ENCODE results near the gene MAPKAP1.

Gene MAPKAP1

GRCh38 chr9:125470767-125471580 lies 236.0 kb downstream of the MAPKAP1 start:
- TF ChIP-seq CTCF (IDR thresholded peaks at IDR 0.05), result no peak
- Histone ChIP-seq H3K27ac (no peak overlapping the region), H3K4me1 (peaks cover 2% of the 10 kb centered on the region)

GRCh38 chr9:125470189-125470588 lies 236.8 kb downstream of the MAPKAP1 start:
- Histone ChIP-seq H3K4me3 (ENCODE audit: low read depth, low read length) (no peak overlapping the region), H3K79me2 (no peaks in the 10 kb centered on the region), H3K27me3 (ENCODE audit: control insufficient read depth, insufficient read depth, low read length) (no peaks in the 10 kb centered on the region), H2AFZ (no peak overlapping the region), H3K4me2 (ENCODE audit: low read length) (no peak overlapping the region), H3K36me3 (ENCODE audit: control insufficient read depth, insufficient read depth, low read length) (no peaks in the 10 kb centered on the region), H3K27ac (no peak overlapping the region), H3K9ac (no peak overlapping the region), H3K4me1 (peaks cover 2% of the 10 kb centered on the region), H3K9me3 (ENCODE audit: control insufficient read depth, low read length) (no peaks in the 10 kb centered on the region)
- TF ChIP-seq CTCF (IDR thresholded peaks at IDR 0.05), result no peak

More at GRCh38 chr9:125470767-125471580, 236.0 kb downstream of the MAPKAP1 start:
- Histone ChIP-seq H3K9me3 (ENCODE audit: control insufficient read depth, low read length) (no peaks in the 10 kb centered on the region), H3K4me3 (ENCODE audit: low read depth, low read length) (no peak overlapping the region), H3K27me3 (ENCODE audit: control insufficient read depth, insufficient read depth, low read length) (no peaks in the 10 kb centered on the region), H2AFZ (no peak overlapping the region), H3K4me2 (ENCODE audit: low read length) (no peak overlapping the region), H3K36me3 (ENCODE audit: control insufficient read depth, insufficient read depth, low read length) (no peaks in the 10 kb centered on the region), H3K79me2 (no peaks in the 10 kb centered on the region), H3K9ac (no peak overlapping the region)

- no peak overlapping the region for H3K4me3 ChIP-seq (ENCODE audit: low read depth, low read length)
- no peaks in the 10 kb centered on the region for H3K9me3 ChIP-seq (ENCODE audit: control insufficient read depth, low read length)
- H3K27ac ChIP-seq, result no peak overlapping the region
- H3K27me3 ChIP-seq (ENCODE audit: control insufficient read depth, insufficient read depth, low read length), result no peaks in the 10 kb centered on the region
- no peaks in the 10 kb centered on the region for H3K4me1 ChIP-seq
- no peak overlapping the region for H3K4me2 ChIP-seq (ENCODE audit: low read length)
- no peak overlapping the region for H2AFZ ChIP-seq
- H3K9ac ChIP-seq, result no peak overlapping the region
- no peaks in the 10 kb centered on the region for H3K36me3 ChIP-seq (ENCODE audit: control insufficient read depth, insufficient read depth, low read length)
- TF ChIP-seq CTCF (IDR thresholded peaks at IDR 0.05), result no peak
- no peaks in the 10 kb centered on the region for H3K79me2 ChIP-seq
Measured at GRCh38 chr9:125468646-125469045, 238.4 kb downstream of the MAPKAP1 start.

GRCh38 chr9:125467116-125467740 lies 239.8 kb downstream of the MAPKAP1 start:
- Histone ChIP-seq H2AFZ (no peak overlapping the region), H3K27ac (no peak overlapping the region), H3K36me3 (ENCODE audit: control insufficient read depth, insufficient read depth, low read length) (no peaks in the 10 kb centered on the region), H3K27me3 (ENCODE audit: control insufficient read depth, insufficient read depth, low read length) (no peaks in the 10 kb centered on the region), H3K4me3 (ENCODE audit: low read depth, low read length) (no peak overlapping the region), H3K4me1 (peaks cover 2% of the 10 kb centered on the region), H3K9me3 (ENCODE audit: control insufficient read depth, low read length) (no peaks in the 10 kb centered on the region), H3K9ac (no peak overlapping the region), H3K4me2 (ENCODE audit: low read length) (no peak overlapping the region), H3K79me2 (no peaks in the 10 kb centered on the region)
- no peak for TF ChIP-seq CTCF (IDR thresholded peaks at IDR 0.05)

Measured in parathyroid adenoma (tissue), 2 donors.